SK-N-SH (cell line): ENCODE results near the gene FBXW11. TPM values are rescaled to one million over a fixed set of nuclear protein-coding genes. Genes with fewer than 3 reads are reported as not detected.

ENCODE experiments used
- CTCF ChIA-PET: fragments of 300-600, 350-600 bp; formaldehyde crosslinking; extraction: SDS; loops from one replicate; lab custom pipeline; 2021; lab: Yijun Ruan, JAX
- POLR2A ChIA-PET: fragments of 350-600 bp; sonication (Branson Sonifier 250); formaldehyde crosslinking; extraction: SDS; loops from one replicate; lab custom pipeline; 2020; ENCODE audit warnings: antibody characterized with exemption, inconsistent platforms; lab: Yijun Ruan, JAX
- DNase-seq: peaks from one replicate; pipeline ENCODE4 v3.0.0; 2012
- H2AFZ ChIP-seq: fragments of 200-600 bp; sonication (generic); 2 replicates; pipeline ENCODE4 v1.8.1; 2016; ENCODE audit warnings: antibody characterized with exemption, mild to moderate bottlenecking, low read depth
- H3F3A ChIP-seq: fragments of 200-600 bp; sonication (generic); replicated peaks from 2 replicates; pipeline ENCODE3; 2016; ENCODE audit warnings: antibody characterized with exemption, mild to moderate bottlenecking; ENCODE audit not compliant: insufficient read depth
- H3K27ac ChIP-seq, 2 experiments: fragments of 200-500 bp in 1 of 2; fragments of 200-600 bp in 1 of 2; sonication (Bioruptor generic) in 1 of 2; sonication (generic), shearing (Covaris generic) in 1 of 2; 2 replicates each; pipeline versions ENCODE4 v1.5.1 to v1.6.1; 2014 to 2016; ENCODE audit warnings: low read depth in 2 of 2, inconsistent platforms in 1 of 2, low read length in 1 of 2, mild to moderate bottlenecking in 1 of 2, mixed read lengths in 1 of 2
- H3K27me3 ChIP-seq: fragments of 200-600 bp; sonication (generic), shearing (Covaris generic); 2 replicates; pipeline ENCODE4 v1.6.1; 2016; ENCODE audit warnings: mixed run types; ENCODE audit not compliant: insufficient read depth
- H3K36me3 ChIP-seq, 2 experiments: fragments of 200-500 bp in 1 of 2; fragments of 200-600 bp in 1 of 2; sonication (Bioruptor generic) in 1 of 2; sonication (generic) in 1 of 2; replicated peaks in 1 of 2; 2 replicates each; pipeline versions ENCODE3 to v1.5.1; 2014 to 2016; ENCODE audit warnings: low read length in 1 of 2, mild to moderate bottlenecking in 1 of 2; ENCODE audit not compliant: insufficient read depth in 2 of 2, control insufficient read depth in 1 of 2
- H3K4me1 ChIP-seq, 2 experiments: fragments of 200-500 bp in 1 of 2; fragments of 200-600 bp in 1 of 2; sonication (Bioruptor generic) in 1 of 2; sonication (generic), shearing (Covaris generic) in 1 of 2; 2 replicates each; pipeline versions ENCODE4 v1.5.1 to v1.6.1; 2014 to 2016; ENCODE audit warnings: low read depth in 1 of 2, low read length in 1 of 2, mixed run types in 1 of 2; ENCODE audit not compliant: insufficient read depth in 2 of 2, control insufficient read depth in 1 of 2
- H3K4me2 ChIP-seq: fragments of 200-600 bp; sonication (generic), shearing (Covaris generic); 2 replicates; pipeline ENCODE4 v1.6.1; 2017; ENCODE audit warnings: mixed run types
- H3K4me3 ChIP-seq, 2 experiments: fragments of 200-500 bp in 1 of 2; fragments of 200-600 bp in 1 of 2; sonication (Bioruptor generic) in 1 of 2; sonication (generic), shearing (Covaris generic) in 1 of 2; 2 replicates each; pipeline versions ENCODE4 v1.5.1 to v1.8.1; 2014 to 2016; ENCODE audit warnings: low read depth in 2 of 2, inconsistent platforms in 1 of 2, low read length in 1 of 2, mild to moderate bottlenecking in 1 of 2, mixed read lengths in 1 of 2, moderate library complexity in 1 of 2
- H3K79me2 ChIP-seq: fragments of 200-600 bp; sonication (generic); 2 replicates; pipeline ENCODE4 v1.8.1; 2017; ENCODE audit warnings: mild to moderate bottlenecking; ENCODE audit not compliant: insufficient read depth
- H3K9ac ChIP-seq: fragments of 200-600 bp; sonication (generic); 2 replicates; pipeline ENCODE4 v1.6.1; 2017; ENCODE audit warnings: mixed run types
- H3K9me2 ChIP-seq: fragments of 200-600 bp; sonication (generic); 2 replicates; pipeline ENCODE4 v1.6.1; 2017; ENCODE audit warnings: mixed run types
- H3K9me3 ChIP-seq: fragments of 200-600 bp; sonication (generic); 2 replicates; pipeline ENCODE4 v1.6.1; 2017; ENCODE audit warnings: mixed run types, mild to moderate bottlenecking, moderate library complexity
- H4K20me1 ChIP-seq: fragments of 200-600 bp; sonication (generic); 2 replicates; pipeline ENCODE4 v1.6.1; 2017; ENCODE audit warnings: mild to moderate bottlenecking, mixed run types; ENCODE audit not compliant: insufficient read depth
- CHD2 ChIP-seq: fragments of 150-350 bp; IDR thresholded peaks from 2 replicates; pipeline ENCODE4 v1.6.1; 2018; ENCODE audit warnings: low read length; ENCODE audit not compliant: partially characterized antibody
- CTCF ChIP-seq: fragments of 200-600 bp; sonication (generic); IDR thresholded peaks from 2 replicates; pipeline ENCODE4 v1.6.1; 2017; ENCODE audit warnings: antibody characterized with exemption, mild to moderate bottlenecking, moderate library complexity
- ELF1 ChIP-seq: IDR thresholded peaks from 2 replicates; pipeline ENCODE4 v1.4.0; 2012
- FOSL2 ChIP-seq: IDR thresholded peaks from 2 replicates; pipeline ENCODE4 v1.4.0; 2012; ENCODE audit warnings: low read depth, mild to moderate bottlenecking, moderate library complexity, borderline replicate concordance
- GATA2 ChIP-seq: sonication (generic); formaldehyde crosslinking; IDR thresholded peaks from 2 replicates; pipeline ENCODE4 v1.5.0; 2020; ENCODE audit warnings: mild to moderate bottlenecking, missing genetic modification reagents
- JUND ChIP-seq: IDR thresholded peaks from 2 replicates; pipeline ENCODE4 v1.4.0; 2012
- MAX ChIP-seq: IDR thresholded peaks from 2 replicates; pipeline ENCODE4 v1.4.0; 2012; ENCODE audit warnings: low read depth
- MEF2A ChIP-seq: IDR thresholded peaks from 2 replicates; pipeline ENCODE4 v1.4.0; 2012; ENCODE audit warnings: low read depth, borderline replicate concordance
- NFIC ChIP-seq: IDR thresholded peaks from 2 replicates; pipeline ENCODE4 v1.4.0; 2012; ENCODE audit warnings: borderline replicate concordance
- NRF1 ChIP-seq: IDR thresholded peaks from 2 replicates; pipeline ENCODE4 v1.6.1; 2012; ENCODE audit warnings: low read depth, mild to moderate bottlenecking, low read length
- POLR2AphosphoS5 ChIP-seq: IDR thresholded peaks from 2 replicates; pipeline ENCODE4 v1.6.1; 2012; ENCODE audit warnings: low read depth, low read length
- REST ChIP-seq: IDR thresholded peaks from 2 replicates; pipeline ENCODE4 v1.6.1; 2012; ENCODE audit warnings: mild to moderate bottlenecking, low read depth, low read length, moderate library complexity
- SIN3A ChIP-seq: IDR thresholded peaks from 2 replicates; pipeline ENCODE4 v1.6.1; 2012; ENCODE audit warnings: low read depth, mild to moderate bottlenecking, low read length, moderate library complexity, borderline replicate concordance
- TAF1 ChIP-seq: IDR thresholded peaks from 2 replicates; pipeline ENCODE4 v1.6.1; 2012; ENCODE audit warnings: low read depth, mild to moderate bottlenecking, low read length, moderate library complexity, borderline replicate concordance
- USF1 ChIP-seq: IDR thresholded peaks from 2 replicates; pipeline ENCODE4 v1.4.0; 2012; ENCODE audit warnings: low read depth, borderline replicate concordance
- USF2 ChIP-seq: fragments of 150-350 bp; IDR thresholded peaks from 2 replicates; pipeline ENCODE4 v1.6.1; 2017; ENCODE audit warnings: antibody characterized with exemption, low read length, low read depth, borderline replicate concordance
- YY1 ChIP-seq: IDR thresholded peaks from 2 replicates; pipeline ENCODE4 v1.4.0; 2012; ENCODE audit warnings: low read depth, mild to moderate bottlenecking
- WGBS: methylation state at CpG from one replicate; pipeline ENCODE4 v1.1.6; 2017; ENCODE audit warnings: low lambda C conversion rate; 5-methylcytosine and 5-hydroxymethylcytosine counted together
- polyA plus RNA-seq, 3 experiments: library from polyadenylated mRNA; depleted of rRNA; stranded (reverse); fragments of >200 nt; gene quantifications; 2 replicates each; pipeline ENCODE4 v1.2.3, GENCODE V29; 2012
- TF ChIP-seq, protein P1 (sequence below): fragments of 150-350 bp; IDR thresholded peaks from 2 replicates; pipeline ENCODE4 v1.6.1; 2016; ENCODE audit warnings: mild to moderate bottlenecking, low read depth, low read length
- TF ChIP-seq, protein P2 (sequence below): IDR thresholded peaks from 2 replicates; pipeline ENCODE4; 2012

The FBXW11 gene
- polyA plus RNA-seq, 1 of the 3 experiments (the other 2 are of a cell fraction) = 37.5 TPM

- TF ChIP-seq SIN3A (no peak), GATA2 (no peak)
- TF ChIP-seq, protein P1, sequence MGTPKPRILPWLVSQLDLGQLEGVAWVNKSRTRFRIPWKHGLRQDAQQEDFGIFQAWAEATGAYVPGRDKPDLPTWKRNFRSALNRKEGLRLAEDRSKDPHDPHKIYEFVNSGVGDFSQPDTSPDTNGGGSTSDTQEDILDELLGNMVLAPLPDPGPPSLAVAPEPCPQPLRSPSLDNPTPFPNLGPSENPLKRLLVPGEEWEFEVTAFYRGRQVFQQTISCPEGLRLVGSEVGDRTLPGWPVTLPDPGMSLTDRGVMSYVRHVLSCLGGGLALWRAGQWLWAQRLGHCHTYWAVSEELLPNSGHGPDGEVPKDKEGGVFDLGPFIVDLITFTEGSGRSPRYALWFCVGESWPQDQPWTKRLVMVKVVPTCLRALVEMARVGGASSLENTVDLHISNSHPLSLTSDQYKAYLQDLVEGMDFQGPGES = no peak
These were observed 43.0 kb downstream of the FBXW11 start (continued) for GRCh38 chr5:171963416-171963815.

GRCh38 chr5:171961117-171961516 is 45.3 kb downstream of the FBXW11 start:
- Histone ChIP-seq H3K27me3 (no peaks in the 10 kb centered on the region), H3F3A (no peaks in the 10 kb centered on the region), H3K9me3 (no peaks in the 10 kb centered on the region), H3K27ac (no peak overlapping the region; a peak in 1 of 4 replicates), H3K4me2 (no peak overlapping the region), H3K4me3 (no peak overlapping the region), H4K20me1 (peaks cover 94% of the 10 kb centered on the region), H3K9ac (no peak overlapping the region), H3K9me2 (no peaks in the 10 kb centered on the region), H3K36me3 (peaks cover 0 to 4% of the 10 kb centered on the region in 2 experiments), H3K4me1 (peaks cover 9 to 29% of the 10 kb centered on the region in 2 experiments; a peak in 3 of 4 replicates), H3K79me2 (peaks cover 99% of the 10 kb centered on the region), H2AFZ (no peak overlapping the region)
- CTCF ChIA-PET = no interaction called here
- DNase-seq = no peak
- WGBS = 80% methylated on average over 3 of the region's 3 CpGs
- POLR2A ChIA-PET = interaction anchor here (0.5 kb wide), 1 partner anchor 26 kb away, joined by 3 read pairs; no protein-coding TSS in a partner anchor
- no peak for TF ChIP-seq JUND
- no peak for TF ChIP-seq NRF1
- no peak for TF ChIP-seq CTCF
- TF ChIP-seq POLR2AphosphoS5 = no peak
- no peak for TF ChIP-seq TAF1
- TF ChIP-seq MEF2A = no peak
- TF ChIP-seq USF2 = no peak
- TF ChIP-seq, protein P2, sequence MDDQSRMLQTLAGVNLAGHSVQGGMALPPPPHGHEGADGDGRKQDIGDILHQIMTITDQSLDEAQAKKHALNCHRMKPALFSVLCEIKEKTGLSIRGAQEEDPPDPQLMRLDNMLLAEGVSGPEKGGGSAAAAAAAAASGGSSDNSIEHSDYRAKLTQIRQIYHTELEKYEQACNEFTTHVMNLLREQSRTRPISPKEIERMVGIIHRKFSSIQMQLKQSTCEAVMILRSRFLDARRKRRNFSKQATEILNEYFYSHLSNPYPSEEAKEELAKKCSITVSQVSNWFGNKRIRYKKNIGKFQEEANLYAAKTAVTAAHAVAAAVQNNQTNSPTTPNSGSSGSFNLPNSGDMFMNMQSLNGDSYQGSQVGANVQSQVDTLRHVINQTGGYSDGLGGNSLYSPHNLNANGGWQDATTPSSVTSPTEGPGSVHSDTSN = no peak
- no peak for TF ChIP-seq MAX
- no peak for TF ChIP-seq ELF1
- TF ChIP-seq FOSL2 = no peak
- no peak for TF ChIP-seq CHD2
- no peak for TF ChIP-seq USF1
- no peak for TF ChIP-seq NFIC
- TF ChIP-seq, protein P1 = no peak
- no peak for TF ChIP-seq SIN3A
- TF ChIP-seq YY1 = no peak
- no peak for TF ChIP-seq REST
